Endothelial cell of umbilical vein (primary cell): ENCODE data around the gene DEFB124. TPM values are rescaled to one million over a fixed set of nuclear protein-coding genes. Genes with fewer than 3 reads are reported as not detected.

Experiments used
- BruUV-seq: library from RNA; stranded (reverse); fragments of 400-500 nt; replicated peaks from 2 replicates; lab custom pipeline; 2021; lab: Mats Ljungman, UMichigan
- CTCF ChIA-PET: fragments of 300-600, 350-600 bp; sonication (Branson Sonifier 250); formaldehyde crosslinking; loops from one replicate; lab custom pipeline; 2021; ENCODE audit warnings: antibody characterized with exemption, inconsistent platforms; lab: Charles Lee
- POLR2A ChIA-PET: fragments of 300-600, 350-600 bp; sonication (Branson Sonifier 250); formaldehyde crosslinking; loops from one replicate; lab custom pipeline; 2021; ENCODE audit warnings: antibody characterized with exemption, inconsistent platforms; lab: Charles Lee
- DNase-seq: peaks from one replicate; pipeline ENCODE4 v3.0.0-alpha.2; 2011; ENCODE audit warnings: low read depth, low spot score
- FAIRE-seq: peaks from 2 replicates; lab custom pipeline; 2011; peaks lifted over from hg19 to GRCh38; lab: Jason Lieb, UNC
- H2AFZ ChIP-seq: 2 replicates; pipeline ENCODE4 v1.6.0; 2012; ENCODE audit warnings: low read depth, low read length, control low read depth, inconsistent platforms
- H3K27ac ChIP-seq: 2 replicates; pipeline ENCODE4 v1.5.1; 2011; ENCODE audit warnings: low read depth, mild to moderate bottlenecking, control low read depth, low read length, moderate library complexity; ENCODE audit not compliant: insufficient read depth
- H3K27me3 ChIP-seq, 2 experiments: 2 replicates each; pipeline versions ENCODE4 v1.6.0 to v1.6.1; 2011; ENCODE audit warnings: low read length in 2 of 2, mixed read lengths in 1 of 2; ENCODE audit not compliant: control insufficient read depth in 2 of 2, insufficient read depth in 2 of 2
- H3K36me3 ChIP-seq, 2 experiments: 2 replicates in 1 of 2; 3 replicates in 1 of 2; pipeline ENCODE4 v1.5.1; 2011; ENCODE audit warnings: low read length in 2 of 2, mild to moderate bottlenecking in 1 of 2, moderate library complexity in 1 of 2; ENCODE audit not compliant: control insufficient read depth in 2 of 2, insufficient read depth in 2 of 2; ENCODE audit errors: extremely low read depth in 1 of 2
- H3K4me1 ChIP-seq: 3 replicates; pipeline ENCODE4 v1.5.1; 2011; ENCODE audit warnings: mild to moderate bottlenecking, low read length; ENCODE audit not compliant: control insufficient read depth, insufficient read depth; ENCODE audit errors: extremely low read depth
- H3K4me2 ChIP-seq: 2 replicates; pipeline ENCODE4 v1.6.1; 2011; ENCODE audit warnings: low read length, control low read depth, mixed read lengths; ENCODE audit not compliant: insufficient read depth
- H3K4me3 ChIP-seq, 3 experiments: fragments of 200-600 bp in 1 of 3; sonication (generic), shearing (Covaris generic) in 1 of 3; replicated peaks in 1 of 3; 2 replicates each; pipeline ENCODE4 v1.5.1; 2011 to 2016; ENCODE audit warnings: control low read depth in 3 of 3, low read length in 3 of 3, mild to moderate bottlenecking in 2 of 3, inconsistent platforms in 1 of 3, low read depth in 1 of 3, moderate library complexity in 1 of 3; ENCODE audit not compliant: insufficient read depth in 1 of 3
- H3K79me2 ChIP-seq: 2 replicates; pipeline ENCODE4 v1.6.0; 2012; ENCODE audit warnings: low read length, inconsistent platforms; ENCODE audit not compliant: control insufficient read depth, insufficient read depth
- H3K9ac ChIP-seq: replicated peaks from 2 replicates; pipeline ENCODE3; 2011; ENCODE audit warnings: low read length, control low read depth; ENCODE audit not compliant: insufficient read depth; ENCODE audit errors: extremely low read depth
- H3K9me1 ChIP-seq: replicated peaks from 3 replicates; pipeline ENCODE4 v1.6.0; 2011; ENCODE audit warnings: mild to moderate bottlenecking, low read length; ENCODE audit not compliant: control insufficient read depth, insufficient read depth; ENCODE audit errors: extremely low read depth
- H3K9me3 ChIP-seq: replicated peaks from 2 replicates; pipeline ENCODE4 v1.5.1; 2012; ENCODE audit warnings: low read length, inconsistent platforms; ENCODE audit not compliant: control insufficient read depth, insufficient read depth
- H4K20me1 ChIP-seq: replicated peaks from 2 replicates; pipeline ENCODE3; 2011; ENCODE audit warnings: mild to moderate bottlenecking, low read length; ENCODE audit not compliant: control insufficient read depth, insufficient read depth; ENCODE audit errors: extremely low read depth
- CTCF ChIP-seq, 2 donors: IDR thresholded peaks; 1 replicate in 1 of 2; 2 replicates in 1 of 2; pipeline ENCODE4 v1.5.1; 2011; ENCODE audit warnings: low read length in 2 of 2, mild to moderate bottlenecking in 2 of 2, moderate library complexity in 2 of 2, control low read depth in 1 of 2, inconsistent platforms in 1 of 2, low read depth in 1 of 2; ENCODE audit not compliant: insufficient read depth in 1 of 2; ENCODE audit errors: extremely low read depth in 1 of 2
- EZH2 ChIP-seq: IDR thresholded peaks from 2 replicates; pipeline ENCODE4 v1.6.1; 2012; ENCODE audit warnings: borderline replicate concordance, low read depth, mild to moderate bottlenecking, moderate library complexity, low read length, inconsistent platforms; ENCODE audit not compliant: severe bottlenecking
- FOS ChIP-seq: IDR thresholded peaks from 2 replicates; pipeline ENCODE4 v1.6.1; 2011; ENCODE audit warnings: mild to moderate bottlenecking, low read length, moderate library complexity, borderline replicate concordance; ENCODE audit not compliant: insufficient read depth
- GATA2 ChIP-seq: IDR thresholded peaks from 2 replicates; pipeline ENCODE4 v1.7.0; 2011; ENCODE audit warnings: low read depth, mild to moderate bottlenecking, moderate library complexity, mixed read lengths, low read length; ENCODE audit not compliant: insufficient read length, insufficient read depth
- JUN ChIP-seq: IDR thresholded peaks from 2 replicates; pipeline ENCODE4 v1.6.1; 2011; ENCODE audit warnings: borderline replicate concordance, low read depth; ENCODE audit not compliant: insufficient read length, insufficient read depth
- MAX ChIP-seq: IDR thresholded peaks from 2 replicates; pipeline ENCODE4 v1.6.1; 2011; ENCODE audit not compliant: insufficient read depth, insufficient read length
- MYC ChIP-seq: IDR thresholded peaks from one replicate; pipeline ENCODE4 v1.6.1; 2011; ENCODE audit warnings: mild to moderate bottlenecking, low read depth, low read length
- POLR2A ChIP-seq: IDR thresholded peaks from 2 replicates; pipeline ENCODE4 v1.6.1; 2012; ENCODE audit warnings: low read depth, mild to moderate bottlenecking, control low read depth, low read length
- POLR2AphosphoS5 ChIP-seq: IDR thresholded peaks from 2 replicates; pipeline ENCODE4 v1.6.1; 2012; ENCODE audit warnings: low read depth, mild to moderate bottlenecking, control low read depth, low read length, moderate library complexity; ENCODE audit not compliant: insufficient read depth
- dilution Hi-C: fragments of 300-500 bp; cut with MboI; formaldehyde crosslinking; loops from one replicate; pipeline ENCODE4 v1.15.0; 2019; ENCODE audit warnings: low sequenced_read_pairs; ENCODE audit not compliant: extremely low pct_ligation_motif_present
- intact Hi-C: fragments of 100-400 bp; cut with micrococcal nuclease; formaldehyde crosslinking; loops from one replicate; pipeline ENCODE4 v1.10.0; 2022
- polyA plus RNA-seq, 4 experiments: library from polyadenylated mRNA; depleted of rRNA in 3 of 4; stranded (reverse) in 3 of 4; unstranded in 1 of 4; fragments of >200 nt; gene quantifications; 2 replicates each; pipeline versions ENCODE4 v1.2.1 to v1.2.3, GENCODE V29; 2011 to 2012; ENCODE audit warnings: missing spikeins in 1 of 4
- total RNA-seq: library from RNA; stranded (reverse); gene quantifications from 2 replicates; pipeline ENCODE4 v1.2.3, GENCODE V29; 2021

Gene DEFB124
- total and polyA plus RNA-seq, 2 donors (not counting 3 experiments of a cell fraction or from before 2014, with no cell fraction given) = not detected

- Histone ChIP-seq H3K9me3 (no peaks in the 10 kb centered on the region), H3K4me1 (no peaks in the 10 kb centered on the region), H3K27ac (no peak overlapping the region), H4K20me1 (no peaks in the 10 kb centered on the region), H3K4me2 (no peak overlapping the region), H3K9me1 (no peaks in the 10 kb centered on the region), H3K4me3 (no peak overlapping the region), H3K36me3 (no peaks in the 10 kb centered on the region), H3K79me2 (no peaks in the 10 kb centered on the region), H3K9ac (no peak overlapping the region), H2AFZ (no peak overlapping the region), H3K27me3 (no peaks in the 10 kb centered on the region)
- FAIRE-seq (no peak), DNase-seq (no peak)
- ChIA-PET CTCF (interaction anchor here (0.6 kb wide), 1 partner anchor 87 kb away, joined by 4 read pairs; no protein-coding TSS in a partner anchor), POLR2A (no interaction called here)
- TF ChIP-seq EZH2 (no peak), FOS (no peak), POLR2AphosphoS5 (no peak), POLR2A (no peak), CTCF (IDR thresholded peaks at IDR 0.05; ENCODE audit: extremely low read depth in 1 of 2, insufficient read depth in 1 of 2, low read depth in 1 of 2, low read length in 2 of 2) (no peak), JUN (no peak), MAX (no peak), MYC (no peak), GATA2 (no peak)
- BruUV-seq = no TSS peak
- dilution Hi-C loops (no loop called here), intact Hi-C loops (no loop called here)
Observed at GRCh38 chr20:31415653-31416052, 59.3 kb downstream of the DEFB124 start.

Other genes with a start within 250 kb of the DEFB124 start
- not detected in 2 replicates for gene DEFB115, start 217.5 kb downstream of the DEFB124 start, total RNA-seq
- gene DEFB115, start 217.5 kb downstream of the DEFB124 start, polyA plus RNA-seq = not detected in 2 replicates
- not detected in 2 replicates for gene DEFB116, start 166.5 kb downstream of the DEFB124 start, total RNA-seq
- gene DEFB116, start 166.5 kb downstream of the DEFB124 start, polyA plus RNA-seq = not detected in 2 replicates
- gene DEFB118, start 106.5 kb downstream of the DEFB124 start, total RNA-seq = not detected in 2 replicates
- not detected in 2 replicates for gene DEFB118, start 106.5 kb downstream of the DEFB124 start, polyA plus RNA-seq
- gene DEFB119, start 84.5 kb downstream of the DEFB124 start, total RNA-seq = not detected in 2 replicates
- not detected in 2 replicates for gene DEFB119, start 84.5 kb downstream of the DEFB124 start, polyA plus RNA-seq
- gene DEFB121, start 68.9 kb downstream of the DEFB124 start, total RNA-seq = not detected in 2 replicates
- gene DEFB121, start 68.9 kb downstream of the DEFB124 start, polyA plus RNA-seq = not detected in 2 replicates
- gene DEFB123, start 34.5 kb downstream of the DEFB124 start, total RNA-seq = not detected in 2 replicates
- not detected in 2 replicates for gene DEFB123, start 34.5 kb downstream of the DEFB124 start, polyA plus RNA-seq
- gene REM1, start 161 bp upstream of the DEFB124 start, total RNA-seq = not detected in 2 replicates
- gene REM1, start 161 bp upstream of the DEFB124 start, polyA plus RNA-seq = 0.14 and 0.19 TPM in 2 replicates
- 188 and 211 TPM in 2 replicates for gene HM13, start 39.3 kb upstream of the DEFB124 start, total RNA-seq
- gene HM13, start 39.3 kb upstream of the DEFB124 start, polyA plus RNA-seq = 218 and 265 TPM in 2 replicates
- gene ID1, start 130.2 kb upstream of the DEFB124 start, total RNA-seq = 64.4 and 78.9 TPM in 2 replicates
- gene ID1, start 130.2 kb upstream of the DEFB124 start, polyA plus RNA-seq = 152 and 182 TPM in 2 replicates
- not detected in 2 replicates for gene COX4I2, start 162.8 kb upstream of the DEFB124 start, total RNA-seq
- gene COX4I2, start 162.8 kb upstream of the DEFB124 start, polyA plus RNA-seq = not detected in 2 replicates
- gene BCL2L1, start 247.7 kb upstream of the DEFB124 start, total RNA-seq = 101 and 105 TPM in 2 replicates
- gene BCL2L1, start 247.7 kb upstream of the DEFB124 start, polyA plus RNA-seq = 78.0 and 81.3 TPM in 2 replicates